NCI-H2196 (cell line): ENCODE results near the gene ANKRD36C.
"Not testable (repeated sequence)": the region's sequence is repeated elsewhere in the genome, so short reads cannot be mapped to it uniquely, and the experiment has no call there.

Experiments
- DNase-seq: peaks from one replicate; lab custom pipeline; 2025; ENCODE audit not compliant: unreplicated experiment; lab: John Stamatoyannopoulos, UW

Gene ANKRD36C

DNA sequence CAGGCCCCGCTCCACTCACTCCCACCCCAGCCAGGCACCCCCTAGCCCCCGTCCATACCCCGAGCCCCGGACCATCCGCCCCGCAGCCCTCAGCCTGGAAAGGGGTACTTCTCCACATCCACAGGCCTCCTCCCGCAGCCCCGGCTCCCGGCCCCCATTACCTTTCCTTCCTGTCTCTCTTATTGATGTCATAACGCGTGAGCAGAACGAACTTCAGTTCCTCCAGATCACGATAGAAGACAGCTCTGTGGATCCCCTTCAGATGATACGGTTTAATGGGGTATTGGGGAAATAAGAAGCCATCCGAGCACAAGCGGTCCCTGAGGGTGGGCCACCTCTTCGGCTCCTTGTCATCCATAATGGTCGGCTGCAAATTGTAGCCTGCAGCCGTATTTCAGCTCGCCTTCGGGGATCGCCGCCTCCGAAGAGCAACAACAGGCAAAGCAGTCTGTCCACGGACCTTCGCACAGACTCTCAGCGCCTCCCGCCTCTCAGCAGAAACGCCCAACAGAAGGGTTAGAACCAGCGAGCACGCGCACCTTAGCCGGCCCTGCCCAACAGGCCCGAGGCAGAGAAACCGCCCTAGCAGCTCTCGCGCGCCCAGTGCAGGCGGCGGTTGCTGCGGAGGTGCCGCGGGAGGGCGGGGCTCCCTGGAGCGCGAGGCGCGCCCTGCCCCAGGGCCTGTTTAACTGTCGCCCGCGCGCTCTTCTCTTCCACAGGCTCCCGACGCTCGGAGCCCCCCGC, at the start of gene ANKRD36C:
Gene ANKRD36C, minus strand, starts transcription at position 474 of the 744 bp plus-strand sequence. Its CDS starts 116 bp downstream, at position 358.
- not testable (repeated sequence) for DNase-seq

DNA sequence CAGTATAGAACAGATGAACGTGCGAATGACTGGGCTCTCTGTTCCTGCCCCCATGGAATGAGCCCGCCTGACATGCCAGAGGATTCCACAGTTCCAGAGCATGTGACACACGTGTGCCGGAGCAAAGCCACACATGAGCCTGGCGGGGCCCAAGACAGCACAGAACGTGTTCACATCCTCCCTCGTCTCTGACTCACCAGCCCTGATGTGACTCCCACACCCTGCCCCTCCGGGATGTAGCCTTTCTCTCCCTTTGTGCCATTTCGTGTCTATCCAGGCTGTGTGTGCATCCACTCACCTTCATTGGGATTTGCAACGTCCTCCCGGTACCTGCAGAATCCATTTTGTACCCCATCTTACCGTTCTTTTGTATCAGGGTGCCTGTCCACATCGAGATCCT, 43.9 kb upstream of the ANKRD36C start:
- not testable (repeated sequence) for DNase-seq

DNA sequence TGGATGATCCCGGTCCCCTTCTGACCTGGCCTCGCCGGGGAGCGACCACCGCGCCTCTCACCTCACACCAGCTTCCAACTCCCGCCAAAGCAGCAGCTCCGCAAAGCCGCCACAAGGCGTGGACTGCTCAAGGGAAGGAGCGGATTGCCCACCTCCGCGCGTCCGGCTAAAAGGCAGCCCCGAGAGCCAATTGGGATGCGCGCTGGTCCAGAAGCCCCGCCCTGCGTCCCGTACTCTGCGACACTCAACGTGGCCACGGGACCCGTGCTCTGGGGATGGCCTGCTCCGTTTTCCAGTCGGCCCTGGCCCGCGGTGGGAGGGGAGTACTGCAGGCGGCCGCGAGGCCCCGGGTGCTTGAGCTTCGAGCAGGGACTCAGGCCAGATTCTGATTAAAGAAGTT, 43.2 kb upstream of the ANKRD36C start, which contains the start of gene GPAT2:
Gene GPAT2, minus strand, starts transcription at position 125 of the 400 bp plus-strand sequence. CDS start 2,557 bp downstream, outside the sequence.
- DNase-seq = not testable (repeated sequence)

DNA sequence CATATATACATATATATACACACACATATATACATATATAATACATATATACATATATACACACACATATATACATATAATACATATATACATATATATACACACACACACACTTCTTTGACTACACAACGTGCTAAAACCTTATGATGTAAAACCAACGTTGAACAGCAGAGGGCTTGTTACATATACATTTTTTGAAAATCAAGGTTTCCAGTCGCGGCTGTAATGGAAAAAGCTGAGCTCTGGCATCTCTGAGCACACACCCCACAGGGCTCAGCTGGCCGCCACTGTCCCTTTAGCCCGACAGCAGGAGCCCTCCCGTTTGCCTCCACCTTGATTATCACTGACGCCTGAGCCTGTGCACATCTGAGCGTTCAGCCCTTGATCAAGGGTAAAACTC, 42.4 kb upstream of the ANKRD36C start:
- not testable (repeated sequence) for DNase-seq

DNA sequence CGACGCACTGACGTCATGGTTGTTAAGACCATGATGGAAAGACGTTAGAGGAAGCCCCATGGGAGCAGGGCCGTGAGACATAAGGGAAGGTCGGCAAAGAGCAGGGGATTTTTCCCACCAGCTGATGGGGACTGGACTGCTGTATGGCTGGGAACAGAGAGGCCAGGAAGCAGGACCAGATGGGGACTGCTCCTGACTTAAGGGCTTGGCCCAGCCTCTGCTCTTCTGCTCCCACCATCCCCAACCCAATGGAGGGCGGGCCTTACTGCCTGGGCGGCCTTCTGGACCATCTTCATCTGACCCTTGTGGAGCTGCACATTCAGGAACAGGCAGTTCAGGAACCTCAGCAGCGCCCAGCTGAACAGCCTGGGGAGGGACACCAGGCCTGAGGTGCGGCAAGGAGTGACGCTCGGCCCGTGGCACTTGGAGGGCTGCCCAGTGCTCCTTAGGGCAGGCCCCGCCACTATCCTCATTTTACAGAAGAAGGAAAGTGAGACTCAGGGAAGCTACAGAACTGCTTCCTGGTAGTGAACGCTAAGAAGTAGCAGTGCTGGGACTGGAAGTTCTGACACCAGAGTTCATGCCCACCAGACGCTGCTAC, 36.2 kb upstream of the ANKRD36C start:
- not testable (repeated sequence) for DNase-seq

DNA sequence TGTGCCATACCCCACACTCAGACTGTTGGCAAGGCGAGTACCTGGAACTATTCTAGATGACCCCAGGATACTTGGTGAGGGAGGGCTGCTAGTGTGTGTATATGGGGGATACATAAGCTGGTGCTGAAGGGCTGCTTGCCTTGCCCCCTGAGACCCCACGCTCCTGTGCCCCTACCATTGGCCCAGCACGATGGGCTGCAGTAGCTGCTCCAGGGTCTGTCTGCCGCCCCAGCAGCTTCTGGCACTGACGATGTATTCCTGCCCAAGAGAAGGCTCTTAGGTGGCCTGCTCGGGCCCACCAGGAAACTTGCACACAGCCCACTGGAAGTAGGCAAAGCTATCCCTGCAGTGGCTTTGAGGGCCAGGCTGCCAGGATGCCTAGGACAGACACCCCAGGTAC, 34.1 kb upstream of the ANKRD36C start:
- DNase-seq = not testable (repeated sequence)

DNA sequence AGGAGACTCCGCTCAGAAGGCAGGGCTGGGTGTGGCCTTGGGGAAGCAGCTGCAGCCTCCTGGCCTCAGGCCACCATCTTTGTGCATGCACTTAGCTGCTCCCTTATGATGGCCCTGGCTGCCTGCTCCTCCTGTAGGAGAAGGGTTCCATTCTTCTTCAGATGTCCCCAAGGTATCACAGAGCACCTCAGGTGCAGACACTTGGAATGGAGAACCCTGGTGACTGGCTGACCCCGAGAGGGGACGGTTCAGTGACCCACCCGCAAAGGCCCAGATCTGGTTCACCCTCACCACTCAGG, 33.5 kb upstream of the ANKRD36C start:
- no peak for DNase-seq

DNA sequence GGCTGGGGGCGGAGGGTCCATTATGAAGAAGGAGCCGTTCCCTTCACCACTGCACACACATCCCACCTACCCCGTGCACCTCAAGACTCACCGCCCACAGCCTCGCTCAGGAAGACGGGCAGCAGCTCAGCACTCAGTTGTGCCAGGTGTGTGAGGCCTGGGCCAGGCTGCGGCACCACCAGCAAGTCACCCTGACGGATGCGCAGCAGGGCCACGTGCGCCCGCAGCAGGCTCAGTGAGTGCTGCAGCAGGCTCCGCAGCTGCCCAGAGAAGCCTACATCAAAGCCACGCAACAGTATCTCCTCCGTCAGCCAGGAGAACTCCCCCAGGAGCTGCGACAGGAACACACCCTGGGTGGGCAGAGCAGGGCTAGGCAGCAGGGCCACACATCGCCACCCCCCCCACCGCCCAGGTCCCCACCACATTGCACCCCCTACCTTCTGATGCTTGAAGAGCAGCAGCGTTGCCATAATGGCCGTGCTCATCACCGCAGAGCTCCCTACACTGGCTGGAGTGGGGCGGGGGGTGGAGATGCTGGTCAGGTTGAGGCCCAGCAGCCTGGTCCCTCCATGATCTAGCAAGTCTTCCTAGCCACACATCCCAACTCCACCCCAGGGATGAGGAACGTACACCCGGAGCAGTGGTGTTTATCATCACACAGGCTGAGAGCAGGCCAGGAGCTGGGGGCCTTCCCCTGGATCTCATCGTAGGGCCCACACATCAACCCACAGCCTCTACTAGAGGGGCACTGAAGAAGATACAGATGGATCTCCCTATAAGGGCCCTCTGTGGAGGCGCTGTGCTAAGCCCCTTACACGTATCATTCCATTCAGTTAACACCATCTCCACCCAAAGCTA, 32.9 kb upstream of the ANKRD36C start:
- DNase-seq = no peak

DNA sequence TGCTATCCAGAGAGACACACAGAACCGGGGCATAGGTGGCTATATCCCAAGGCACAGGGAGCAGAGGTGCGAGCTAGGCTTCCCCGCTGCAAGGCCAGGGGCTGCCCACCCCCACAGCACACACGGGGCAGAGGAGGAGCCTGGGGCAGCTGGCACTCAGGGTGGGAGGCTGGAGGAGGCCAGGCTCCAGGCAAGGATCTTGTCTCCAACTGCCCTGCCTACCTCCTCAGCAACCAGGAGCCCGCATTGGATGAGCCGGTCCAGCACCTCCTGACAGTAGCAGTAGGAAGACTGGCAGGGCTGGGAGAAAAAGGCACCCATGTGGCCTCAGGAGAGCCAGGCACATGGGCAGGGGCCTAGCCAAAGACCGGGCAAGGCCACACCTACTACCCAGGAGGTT, 32.1 kb upstream of the ANKRD36C start:
- not testable (repeated sequence) for DNase-seq

DNA sequence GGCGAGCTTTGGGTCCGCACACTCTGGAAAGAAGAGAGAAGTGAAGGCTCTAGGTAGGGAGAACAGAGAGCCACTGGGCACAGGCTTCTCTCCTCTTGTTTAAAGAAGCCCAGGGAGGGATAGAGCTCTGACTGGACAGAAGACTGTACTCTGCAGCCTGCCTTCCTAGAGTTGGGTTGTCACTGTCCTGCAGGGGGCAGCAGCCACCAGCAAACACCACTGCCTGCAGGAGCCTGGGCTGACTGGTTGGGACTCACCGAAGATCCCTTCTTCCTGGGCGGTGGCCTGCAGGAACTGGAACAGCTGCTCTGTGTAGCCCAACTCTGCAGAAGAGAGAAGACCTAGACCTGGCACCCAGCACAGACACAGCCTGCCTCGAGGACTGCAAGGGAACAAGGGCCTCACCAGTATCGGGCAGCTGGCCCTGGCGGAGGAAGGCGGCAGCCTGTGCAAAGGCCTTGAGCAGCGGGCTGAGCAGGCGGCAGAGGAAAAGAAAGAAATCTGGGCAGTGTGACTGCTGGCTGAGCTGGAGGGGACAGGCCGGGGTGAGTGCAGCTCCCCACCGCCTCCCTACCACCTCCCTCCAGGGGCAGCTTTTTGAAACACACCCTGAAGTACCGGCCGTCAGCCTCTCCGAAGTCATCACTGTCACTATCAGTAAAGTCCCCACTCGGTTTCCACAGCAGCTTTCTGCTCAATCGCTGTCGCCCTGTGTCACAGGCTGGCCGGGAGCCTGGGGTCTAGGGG, 31.2 kb upstream of the ANKRD36C start:
- not testable (repeated sequence) for DNase-seq

DNA sequence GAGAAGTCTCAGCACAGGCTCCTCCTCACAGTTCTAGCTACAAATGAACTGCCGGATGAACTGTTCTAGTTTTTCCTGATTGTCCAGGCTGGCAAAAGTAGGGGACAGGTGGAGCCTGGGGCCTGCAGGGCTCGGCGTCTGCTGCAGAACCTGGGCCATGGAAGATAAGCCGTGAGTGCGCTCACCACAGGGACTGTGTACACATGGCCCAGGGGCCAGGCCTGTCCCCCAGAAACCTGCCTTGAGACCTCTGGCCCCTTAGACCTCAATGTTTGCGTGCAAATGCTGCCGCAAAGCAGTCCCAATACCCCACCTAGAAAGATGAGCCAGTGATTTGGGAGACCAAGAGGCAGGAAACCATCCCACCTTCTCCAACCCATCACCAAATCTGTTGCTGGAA, 30.5 kb upstream of the ANKRD36C start:
- DNase-seq = not testable (repeated sequence)

DNA sequence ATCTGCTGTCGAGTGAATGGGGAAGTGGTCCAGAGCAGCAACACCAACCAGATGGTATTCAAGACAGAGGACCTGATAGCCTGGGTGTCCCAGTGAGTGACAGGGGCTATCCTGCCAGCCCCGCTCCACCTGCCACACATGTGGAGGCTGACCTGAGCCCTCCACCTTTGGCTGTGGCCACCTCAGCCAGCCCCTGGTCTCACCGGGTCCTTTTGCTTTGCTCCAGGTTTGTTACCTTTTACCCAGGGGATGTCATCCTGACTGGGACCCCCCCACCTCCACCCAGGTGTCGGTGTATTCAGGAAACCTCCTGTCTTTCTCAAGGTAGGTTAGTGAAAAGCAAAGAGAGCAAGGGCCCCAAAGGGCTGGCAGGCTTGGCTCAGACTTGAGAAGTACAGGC, 29.5 kb upstream of the ANKRD36C start:
- not testable (repeated sequence) for DNase-seq

DNA sequence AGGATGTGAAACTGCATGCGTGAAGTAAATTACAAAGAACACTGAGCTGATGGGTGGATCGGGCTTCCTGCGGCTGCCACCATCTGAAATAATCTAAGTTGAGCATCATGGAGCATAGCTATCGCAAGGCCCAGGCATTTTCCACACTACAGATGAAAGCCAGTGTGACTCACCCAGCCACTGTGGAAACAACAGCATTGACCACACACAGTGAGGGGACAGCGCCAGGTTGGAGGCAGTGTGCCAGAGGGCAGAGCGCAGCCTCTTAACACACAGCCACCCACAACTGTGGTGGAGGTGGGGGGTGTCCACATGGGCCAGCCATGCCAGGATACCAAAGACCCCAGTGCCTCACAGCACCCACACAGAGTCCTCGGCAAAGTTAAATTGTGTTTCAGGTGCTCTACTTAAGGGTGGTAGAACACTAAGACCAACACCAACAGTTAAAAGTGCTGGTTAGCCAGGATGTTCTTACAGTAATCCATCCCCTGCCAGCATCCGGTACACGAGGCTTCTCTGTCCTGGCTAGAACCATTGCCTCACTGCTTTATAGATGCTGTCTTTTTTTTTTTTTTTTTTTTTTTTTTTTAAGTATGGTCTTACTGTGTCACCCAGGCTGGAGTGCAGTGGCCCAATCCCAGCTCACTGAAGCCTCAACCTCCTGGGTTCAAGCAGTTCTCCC, 28.4 kb upstream of the ANKRD36C start:
- not testable (repeated sequence) for DNase-seq

DNA sequence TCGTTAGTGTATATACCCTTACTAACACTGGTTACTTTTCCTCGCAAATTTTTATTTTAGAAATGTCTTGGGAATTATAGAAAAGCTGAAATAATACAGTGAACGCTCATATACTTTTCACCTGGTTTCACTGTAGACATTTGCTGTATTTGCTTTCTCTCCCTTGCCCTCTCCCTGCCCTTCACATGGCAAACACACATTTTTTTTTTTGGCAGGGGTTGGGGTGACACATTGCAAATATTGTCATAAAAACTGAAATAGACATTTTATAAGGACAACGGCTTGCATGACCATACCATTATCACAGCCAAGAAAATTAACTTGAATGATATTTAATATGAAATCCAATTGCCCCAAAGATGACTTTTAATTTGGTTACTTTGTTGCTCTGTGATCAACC, 24.7 kb upstream of the ANKRD36C start:
- DNase-seq = not testable (repeated sequence)

DNA sequence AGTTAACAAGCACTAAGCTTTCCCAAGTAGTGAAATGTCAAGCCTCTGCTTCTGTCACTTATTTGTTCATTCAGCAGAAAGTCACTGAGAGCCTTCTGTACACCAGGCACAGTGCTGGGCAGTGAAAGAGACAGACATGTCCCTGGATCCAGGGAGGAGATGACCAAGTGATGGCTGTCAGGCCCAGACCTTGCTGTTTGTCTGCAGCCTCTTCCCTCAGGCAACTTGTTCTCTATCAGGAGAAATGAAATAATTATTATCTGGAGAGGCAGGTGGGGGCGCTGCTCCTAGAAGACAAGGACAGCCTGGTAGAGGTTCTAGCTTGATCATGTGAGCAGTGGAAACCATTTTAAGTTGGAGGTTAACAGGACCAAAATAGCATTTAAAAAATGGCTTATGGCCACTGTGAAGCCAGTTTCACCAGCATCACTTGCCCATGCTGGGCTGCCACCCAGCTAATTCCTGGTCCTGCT, 21.2 kb upstream of the ANKRD36C start:
- DNase-seq = not testable (repeated sequence)

DNA sequence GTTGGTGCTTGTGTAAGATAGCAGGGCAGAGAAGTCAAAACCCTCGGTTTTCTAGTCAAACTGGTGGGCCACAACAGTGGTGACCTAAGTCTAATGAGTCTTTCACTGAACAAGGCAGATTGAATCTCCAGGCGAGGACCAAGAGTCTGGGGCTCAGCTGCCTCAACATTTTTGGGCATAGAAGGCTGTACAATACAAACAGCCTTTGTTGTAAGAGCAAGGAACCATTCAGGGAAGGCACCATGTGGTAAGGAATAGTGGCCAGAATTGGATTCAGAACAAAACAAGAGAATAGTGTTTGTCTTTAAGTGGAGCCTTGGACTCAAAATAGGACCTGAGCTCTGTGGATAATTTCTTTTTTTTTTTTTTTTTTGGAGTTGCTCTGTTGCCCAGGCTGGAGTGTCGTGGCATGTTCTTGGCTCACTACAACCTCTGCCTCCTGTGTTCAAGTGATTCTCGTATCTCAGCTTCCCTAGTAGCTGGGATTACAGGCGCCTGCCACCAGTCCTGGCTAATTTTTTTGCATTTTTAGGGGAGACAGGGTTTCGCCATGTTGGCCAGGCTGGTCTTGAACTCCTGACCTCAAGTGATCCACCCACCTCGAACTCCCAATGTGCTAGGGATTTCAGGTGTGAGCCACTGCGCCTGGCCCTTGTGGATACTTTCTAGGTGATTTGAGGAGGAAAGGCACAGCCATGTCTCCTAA, 20.6 kb upstream of the ANKRD36C start:
- not testable (repeated sequence) for DNase-seq

DNA sequence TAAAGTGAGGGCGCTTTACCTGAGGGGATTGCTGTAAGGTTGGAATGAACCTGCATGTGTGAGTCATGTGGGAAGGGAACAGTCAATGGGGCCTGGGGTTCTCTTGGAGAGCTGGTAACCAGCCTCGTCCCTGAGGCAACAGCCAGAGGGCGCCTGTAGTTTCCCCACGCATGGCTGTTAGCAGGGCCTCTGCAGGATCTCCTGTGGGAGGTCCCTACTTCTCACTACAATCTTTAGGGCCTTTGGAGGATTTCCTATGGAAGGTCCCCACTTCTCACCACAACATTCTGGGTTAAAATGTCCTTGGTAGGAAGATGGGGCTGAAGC, 19.5 kb upstream of the ANKRD36C start:
- not testable (repeated sequence) for DNase-seq

DNA sequence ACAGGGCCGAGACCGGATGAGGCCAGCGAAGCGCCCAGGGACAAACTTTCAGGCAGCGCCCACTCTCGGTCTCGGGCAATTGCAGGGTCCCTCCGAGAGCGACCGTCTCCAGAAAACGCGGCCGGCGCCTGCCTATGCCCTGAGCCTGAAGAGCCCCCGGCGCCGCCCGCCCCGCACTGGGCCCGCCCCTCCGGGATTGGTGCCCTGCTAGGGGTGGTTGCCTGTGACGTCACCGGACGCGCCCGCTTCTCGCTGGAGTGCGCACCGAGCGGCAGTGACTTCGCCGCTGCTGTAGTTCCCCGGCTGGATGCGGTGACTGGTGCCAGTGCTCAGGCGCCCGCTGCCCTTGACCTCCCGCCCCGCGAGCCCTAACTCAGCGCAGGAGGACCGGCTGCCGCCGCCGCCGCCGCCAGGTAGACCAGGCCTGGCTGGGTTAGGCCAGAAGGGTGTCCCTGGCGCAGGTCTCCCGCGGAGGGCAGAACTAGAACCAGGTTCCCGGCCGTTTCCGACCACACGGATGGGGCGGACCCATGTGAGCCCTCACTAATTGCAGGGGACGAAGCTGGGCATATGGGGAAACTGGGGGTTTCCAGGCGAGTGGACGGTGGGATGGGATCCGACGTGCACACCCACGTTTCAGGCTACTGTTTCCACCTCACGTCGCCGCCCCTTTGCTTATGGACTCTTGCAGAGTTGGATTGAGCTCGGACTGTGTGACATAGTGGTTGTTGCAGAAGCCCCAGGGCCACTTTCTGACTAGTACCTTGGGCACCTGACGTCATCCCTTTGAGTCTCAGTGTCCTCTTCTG, 18.9 kb upstream of the ANKRD36C start:
- not testable (repeated sequence) for DNase-seq

DNA sequence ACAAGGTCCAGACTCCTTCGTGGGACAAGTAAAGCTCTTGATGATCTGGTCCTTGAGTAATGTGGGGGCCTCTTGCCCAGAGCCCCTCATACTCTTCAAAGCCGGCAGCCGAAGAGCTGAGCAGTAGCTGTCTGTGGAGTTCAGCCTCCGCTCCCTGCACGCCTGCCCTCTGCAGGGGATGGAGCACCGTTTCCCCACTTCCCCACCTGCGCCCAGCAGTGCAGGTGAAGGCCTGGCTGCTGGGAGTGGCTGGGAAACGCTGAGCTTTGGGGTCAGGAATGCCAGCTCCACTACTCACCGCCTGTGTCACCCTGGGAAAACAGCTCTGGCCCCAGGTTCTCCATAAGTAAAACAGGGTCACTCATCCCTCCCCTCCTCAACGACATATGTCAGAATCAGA, 18.2 kb upstream of the ANKRD36C start:
- not testable (repeated sequence) for DNase-seq
